OCI-M1 (cell line): ENCODE results near the gene PLXNB3.
"Not testable (repeated sequence)": the region's sequence is repeated elsewhere in the genome, so short reads cannot be mapped to it uniquely, and the experiment has no call there.

ENCODE experiments used
- DNase-seq: peaks from one replicate; lab custom pipeline; 2025; lab: John Stamatoyannopoulos, UW

PLXNB3 gene

GRCh38 chrX:153732401-153732800, 31.6 kb upstream of the PLXNB3 start:
- no peak for DNase-seq

DNA sequence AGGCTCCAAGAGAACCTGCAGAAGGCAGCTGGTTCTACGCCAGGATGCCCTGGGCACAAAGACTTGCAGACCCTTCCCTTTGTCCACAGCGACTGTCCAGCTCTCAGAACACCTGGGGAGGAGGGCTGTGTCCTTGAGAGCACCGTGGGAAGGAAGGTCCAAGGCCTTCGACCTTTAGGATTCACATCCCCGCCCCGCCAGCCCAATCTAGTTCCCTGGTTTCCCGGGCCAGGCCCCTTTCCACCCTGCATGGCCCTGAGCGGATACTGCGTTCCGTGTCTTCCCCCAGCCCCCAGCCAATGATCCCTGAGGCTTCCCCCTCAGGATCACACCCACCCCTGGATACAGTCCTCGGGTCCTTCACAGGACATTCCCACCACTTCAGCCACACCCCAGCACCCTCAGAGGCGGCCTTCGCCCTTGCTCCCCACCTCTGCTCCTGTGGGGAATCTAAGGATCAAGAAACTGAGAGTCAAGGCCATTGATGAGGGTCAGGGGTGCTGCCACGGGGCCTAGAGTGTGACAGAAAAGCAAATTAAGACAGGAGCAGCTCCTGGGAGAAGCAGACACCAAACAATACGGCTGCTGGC, 30.3 kb upstream of the PLXNB3 start:
- DNase-seq, result no peak

GRCh38 chrX:153734871-153735270, 29.2 kb upstream of the PLXNB3 start:
- no peak for DNase-seq

DNA sequence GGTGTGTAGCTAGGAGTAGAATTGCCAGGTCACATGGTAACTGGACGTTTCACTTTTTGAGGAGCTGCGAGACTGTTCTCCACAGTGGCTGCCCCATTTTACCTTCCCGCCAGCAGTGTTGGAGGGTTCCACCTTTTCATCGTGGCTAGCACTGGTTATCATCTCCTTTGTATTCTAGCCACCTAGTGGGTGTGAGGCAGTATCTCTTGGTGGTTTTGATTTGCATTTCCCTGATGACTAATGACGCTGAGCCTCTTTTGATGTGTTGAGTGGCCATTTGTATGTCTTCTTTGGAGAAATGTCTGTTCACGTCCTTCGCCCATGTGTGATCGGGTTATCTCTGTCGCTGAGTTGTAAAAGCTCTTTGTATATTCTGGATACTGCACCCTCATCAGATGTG, 28.8 kb upstream of the PLXNB3 start:
- peak; percentile 3 for DNase-seq

DNA sequence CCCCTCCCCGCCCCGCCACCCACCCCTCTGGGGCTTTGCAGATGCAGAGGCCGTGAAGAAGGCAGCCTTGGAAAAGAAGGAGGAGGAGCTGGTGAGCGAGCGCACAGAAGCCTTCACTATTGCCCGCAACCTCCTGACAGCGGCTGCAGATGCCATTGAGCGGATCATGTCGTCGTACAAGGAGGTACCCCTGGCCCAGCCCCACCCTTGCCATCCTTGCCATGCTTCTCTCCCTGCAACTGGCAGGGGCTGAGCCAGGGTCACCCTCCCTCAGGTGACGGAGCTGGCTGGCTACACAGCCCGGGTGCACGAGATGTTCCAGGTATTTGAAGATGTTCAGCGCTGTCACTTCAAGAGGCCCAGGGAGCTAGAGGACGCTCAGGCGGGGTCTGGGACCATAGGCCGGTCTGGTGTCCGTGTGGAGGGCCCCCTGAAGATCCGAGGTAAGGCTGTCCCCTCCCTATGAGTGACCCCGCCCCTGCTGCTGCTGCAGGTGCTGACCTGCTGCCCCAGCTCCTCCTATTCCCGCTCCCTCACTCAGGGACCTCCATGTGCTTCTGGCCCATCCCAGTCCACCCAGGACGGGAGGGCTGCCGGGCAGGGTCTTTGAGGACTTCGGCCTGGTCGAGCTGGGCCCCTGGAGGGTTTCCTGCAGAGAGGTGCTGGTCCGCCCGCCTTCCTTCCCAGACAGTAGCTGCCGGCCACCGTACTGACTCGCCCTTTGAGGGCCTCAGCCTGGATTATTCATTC, 27.8 kb upstream of the PLXNB3 start:
- DNase-seq, result no peak

DNA sequence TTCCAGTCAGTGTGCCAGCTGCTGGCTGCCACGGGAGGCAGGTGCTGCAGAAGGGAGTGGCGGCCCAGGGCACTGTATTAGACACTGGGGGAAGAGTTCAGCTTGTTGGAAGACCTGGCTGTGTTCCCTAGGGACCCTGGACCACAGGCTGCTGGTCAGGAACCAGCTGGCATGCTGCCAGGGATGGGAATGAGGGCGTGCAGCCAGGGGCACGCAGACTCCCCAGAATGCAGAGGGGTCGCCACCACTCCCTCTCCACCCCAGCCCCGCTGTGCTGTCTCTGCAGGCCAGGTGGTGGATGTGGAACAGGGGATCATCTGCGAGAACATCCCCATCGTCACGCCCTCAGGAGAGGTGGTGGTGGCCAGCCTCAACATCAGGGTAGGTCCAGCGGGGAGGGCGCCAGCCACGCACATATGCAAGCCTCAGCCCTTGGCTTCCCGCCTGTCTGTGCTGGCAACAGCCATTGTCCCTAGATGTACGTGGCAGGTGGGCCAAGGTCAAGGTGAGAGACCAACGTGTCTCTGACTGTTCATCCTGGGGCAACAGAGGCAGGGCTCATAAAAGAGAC, 27.1 kb upstream of the PLXNB3 start:
- no peak for DNase-seq

DNA sequence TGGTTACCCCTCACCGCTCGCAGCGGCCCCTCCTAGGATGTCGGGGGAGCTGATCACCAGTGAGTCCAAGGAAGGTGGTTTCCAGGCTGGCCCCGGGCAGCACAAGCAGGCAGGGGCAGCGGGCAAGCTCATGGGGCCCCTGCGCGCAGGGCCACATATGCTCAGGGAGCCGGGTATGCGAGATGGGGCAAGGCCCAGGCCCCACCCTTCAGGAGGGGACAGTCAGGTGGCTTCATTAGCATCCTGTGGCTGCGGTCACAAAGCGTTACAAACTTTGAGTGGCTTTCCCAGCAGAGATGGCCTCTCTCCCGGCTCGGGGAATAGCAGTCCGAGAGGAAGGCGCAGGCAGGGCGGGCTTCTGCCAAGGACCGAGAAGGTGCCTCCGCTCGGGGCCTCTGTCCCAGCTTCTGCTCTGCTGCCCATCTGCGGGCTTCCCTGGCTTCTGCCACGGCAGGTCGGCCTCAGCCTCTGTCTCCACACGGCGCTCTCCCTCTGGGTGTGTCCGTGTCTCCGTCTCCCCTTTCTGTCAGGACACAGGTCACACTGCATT, 25.9 kb upstream of the PLXNB3 start:
- DNase-seq, result no peak

DNA sequence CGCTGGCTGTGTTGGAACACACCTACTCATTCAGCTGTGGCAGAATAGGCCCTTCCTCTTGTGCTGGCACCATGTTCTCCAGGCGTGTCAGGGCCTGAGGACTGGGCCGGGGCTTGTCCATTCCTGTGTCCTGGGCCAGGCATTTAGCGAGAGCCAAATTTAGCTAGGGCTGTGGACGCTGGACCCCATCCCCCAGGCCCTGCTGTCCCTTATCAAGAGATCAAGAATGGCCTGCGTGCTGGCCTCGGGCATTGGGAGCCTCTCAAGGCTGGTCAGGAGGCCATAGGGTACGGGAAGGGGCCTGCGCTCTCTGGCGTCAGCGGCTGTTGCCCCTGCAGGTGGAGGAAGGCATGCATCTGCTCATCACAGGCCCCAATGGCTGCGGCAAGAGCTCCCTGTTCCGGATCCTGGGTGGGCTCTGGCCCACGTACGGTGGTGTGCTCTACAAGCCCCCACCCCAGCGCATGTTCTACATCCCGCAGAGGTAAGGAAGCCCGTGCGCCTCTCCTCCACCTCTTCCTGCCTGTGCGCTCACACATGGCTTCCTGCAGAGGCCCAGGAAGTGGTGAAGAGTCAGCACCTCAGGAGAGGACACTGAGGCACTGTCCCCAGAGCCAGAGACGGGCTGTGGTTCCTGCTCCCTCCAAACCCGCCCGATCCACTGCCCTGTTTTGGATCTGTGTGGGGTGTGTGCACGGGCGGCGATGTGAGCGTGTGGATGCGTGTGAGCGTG, 24.1 kb upstream of the PLXNB3 start:
- no peak for DNase-seq

- DNase-seq, result no peak
Observed at GRCh38 chrX:153740631-153741222, 23.3 kb upstream of the PLXNB3 start.

DNA sequence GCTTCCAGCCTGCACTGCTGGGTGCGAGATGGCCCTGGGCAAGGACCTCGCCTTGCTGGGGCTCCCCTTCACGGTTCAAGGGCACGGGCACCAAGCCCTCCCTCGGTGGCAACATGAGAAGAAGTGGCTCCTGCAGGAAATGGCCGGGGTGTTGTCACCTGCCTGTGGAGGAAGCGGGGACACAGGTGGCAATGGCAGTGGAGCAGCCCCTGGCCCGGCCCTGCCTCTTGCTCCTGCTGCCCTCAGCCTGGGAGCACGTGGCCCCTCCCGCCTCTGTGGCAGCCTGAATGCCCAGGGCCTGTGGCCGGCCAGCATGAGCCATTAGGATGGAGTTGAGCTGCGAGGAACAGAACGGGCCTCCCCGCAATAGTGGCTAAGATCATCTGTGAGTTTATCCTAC, 22.6 kb upstream of the PLXNB3 start:
- DNase-seq, result no peak

DNA sequence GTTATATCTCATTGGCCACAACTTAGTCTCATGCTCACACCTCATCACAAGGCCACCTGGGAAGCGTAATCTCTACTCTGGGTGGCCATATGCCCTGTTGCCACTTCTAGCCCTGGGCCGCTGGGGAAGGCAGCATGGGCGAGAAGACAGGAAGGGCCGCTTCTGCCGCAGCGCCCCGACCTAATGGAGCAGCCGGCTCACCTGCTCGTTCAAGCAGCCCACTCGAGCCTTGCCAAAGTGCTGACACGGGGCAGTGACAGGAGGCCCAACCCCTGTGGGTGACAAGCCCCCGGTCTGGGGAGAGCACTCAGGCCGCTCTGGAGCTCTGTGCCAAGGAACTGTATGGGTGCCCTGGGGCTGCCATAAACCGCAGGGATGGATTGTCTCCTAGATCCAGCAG, 21.9 kb upstream of the PLXNB3 start:
- DNase-seq, result not testable (repeated sequence)

DNA sequence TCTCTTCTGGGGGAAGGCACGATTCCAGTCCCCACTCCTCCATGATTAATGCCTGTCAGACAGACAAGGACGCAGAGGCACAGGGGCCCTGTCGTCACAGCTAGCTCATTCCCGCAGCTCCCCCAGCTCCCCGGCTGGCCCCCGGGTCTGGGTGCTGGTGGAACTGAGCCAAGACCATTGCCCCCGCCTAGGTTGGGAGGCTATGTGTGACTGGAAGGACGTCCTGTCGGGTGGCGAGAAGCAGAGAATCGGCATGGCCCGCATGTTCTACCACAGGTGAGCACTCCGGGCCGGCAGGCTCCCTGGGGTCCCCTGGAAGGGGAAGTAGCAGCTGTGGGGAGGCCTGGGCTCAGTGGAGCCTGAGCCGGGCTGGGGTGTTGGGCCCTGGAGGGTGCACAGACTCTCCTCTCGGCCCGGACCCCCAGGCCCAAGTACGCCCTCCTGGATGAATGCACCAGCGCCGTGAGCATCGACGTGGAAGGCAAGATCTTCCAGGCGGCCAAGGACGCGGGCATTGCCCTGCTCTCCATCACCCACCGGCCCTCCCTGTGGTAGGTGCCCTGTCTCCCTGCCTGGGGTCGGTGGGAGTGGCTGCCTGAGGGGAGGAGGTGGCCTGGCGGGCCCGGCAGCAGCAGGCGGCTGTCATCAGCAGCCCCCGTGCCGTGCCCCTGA, 21.1 kb upstream of the PLXNB3 start:
- DNase-seq, result not testable (repeated sequence)

DNA sequence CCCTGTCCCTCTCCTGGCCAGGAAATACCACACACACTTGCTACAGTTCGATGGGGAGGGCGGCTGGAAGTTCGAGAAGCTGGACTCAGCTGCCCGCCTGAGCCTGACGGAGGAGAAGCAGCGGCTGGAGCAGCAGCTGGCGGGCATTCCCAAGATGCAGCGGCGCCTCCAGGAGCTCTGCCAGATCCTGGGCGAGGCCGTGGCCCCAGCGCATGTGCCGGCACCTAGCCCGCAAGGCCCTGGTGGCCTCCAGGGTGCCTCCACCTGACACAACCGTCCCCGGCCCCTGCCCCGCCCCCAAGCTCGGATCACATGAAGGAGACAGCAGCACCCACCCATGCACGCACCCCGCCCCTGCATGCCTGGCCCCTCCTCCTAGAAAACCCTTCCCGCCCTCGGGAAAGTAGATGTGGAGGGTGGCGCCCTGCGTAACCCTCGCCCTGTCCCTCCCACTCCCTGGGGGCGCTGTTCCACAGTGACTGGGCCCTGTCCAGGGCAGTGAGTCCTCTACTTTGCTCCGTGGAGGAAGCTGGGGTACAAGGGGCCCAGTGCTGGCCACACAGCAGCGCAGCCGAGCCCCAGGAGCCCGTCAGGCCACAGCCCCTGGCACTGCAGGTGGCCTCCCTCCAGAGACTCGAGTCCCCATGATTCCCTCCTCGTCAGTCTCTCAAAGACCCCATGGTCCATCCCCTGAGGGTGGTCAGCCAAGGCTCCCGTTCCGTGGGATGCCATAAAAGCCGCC, 20.4 kb upstream of the PLXNB3 start:
- not testable (repeated sequence) for DNase-seq

GRCh38 chrX:153744210-153745066, 19.6 kb upstream of the PLXNB3 start:
- DNase-seq, result no peak

GRCh38 chrX:153745067-153745433, 19.0 kb upstream of the PLXNB3 start:
- not testable (repeated sequence) for DNase-seq

DNA sequence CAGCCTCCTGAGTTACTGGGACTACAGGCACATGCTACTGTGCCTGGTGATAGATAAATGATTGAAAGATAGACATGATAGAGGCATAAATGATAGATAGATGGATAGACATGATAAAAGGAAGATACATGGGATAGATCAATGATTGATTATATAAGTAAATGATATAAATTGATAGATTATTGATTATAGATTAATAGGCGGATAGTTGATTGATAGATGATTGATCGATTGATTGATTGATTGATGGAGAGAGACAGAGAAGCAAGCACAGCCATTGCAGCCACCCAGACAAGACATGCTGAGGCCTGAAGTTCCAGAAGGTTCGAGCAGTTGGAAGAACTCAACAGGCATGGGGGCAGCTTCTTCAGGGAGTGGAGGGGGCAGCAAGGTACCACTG, 17.7 kb upstream of the PLXNB3 start:
- no peak for DNase-seq

DNA sequence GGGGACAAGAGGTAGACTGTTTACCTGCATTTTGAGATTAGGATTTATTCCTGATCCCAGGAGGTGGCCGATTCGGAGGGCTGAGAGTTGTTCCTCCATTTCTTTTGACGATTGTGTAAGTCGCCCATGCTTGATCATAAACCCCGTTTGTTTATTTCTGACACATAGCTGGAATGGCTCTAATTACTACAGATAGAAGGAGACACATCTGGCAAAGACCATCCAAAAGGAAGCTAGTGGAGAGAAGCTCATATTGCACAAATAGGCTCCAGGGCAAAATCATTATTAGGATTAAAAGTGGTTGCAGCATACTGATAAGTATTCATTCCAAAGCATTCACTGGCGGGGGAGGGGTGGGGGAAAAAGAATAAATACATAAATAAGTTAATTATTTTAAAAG, 17.1 kb upstream of the PLXNB3 start:
- DNase-seq, result not testable (repeated sequence)

DNA sequence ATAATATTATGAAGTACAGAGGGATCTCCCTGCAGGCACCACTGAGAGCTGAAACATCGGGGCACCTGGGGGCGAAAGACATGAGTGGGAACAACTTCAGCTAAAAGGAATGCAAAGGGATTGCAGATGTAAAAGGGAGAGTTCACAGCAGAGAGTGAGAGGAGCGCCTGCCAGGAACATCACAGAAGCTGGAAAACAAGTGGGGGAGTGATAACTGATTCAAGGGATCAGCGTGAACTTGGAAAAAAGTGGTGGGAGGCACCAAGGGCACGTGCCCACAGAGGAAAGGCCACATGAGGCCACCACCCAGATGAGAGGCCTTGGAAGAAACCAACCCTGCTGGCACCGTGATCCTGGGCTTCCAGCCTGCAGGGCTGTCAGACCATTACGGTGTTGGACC, 15.0 kb upstream of the PLXNB3 start:
- not testable (repeated sequence) for DNase-seq

DNA sequence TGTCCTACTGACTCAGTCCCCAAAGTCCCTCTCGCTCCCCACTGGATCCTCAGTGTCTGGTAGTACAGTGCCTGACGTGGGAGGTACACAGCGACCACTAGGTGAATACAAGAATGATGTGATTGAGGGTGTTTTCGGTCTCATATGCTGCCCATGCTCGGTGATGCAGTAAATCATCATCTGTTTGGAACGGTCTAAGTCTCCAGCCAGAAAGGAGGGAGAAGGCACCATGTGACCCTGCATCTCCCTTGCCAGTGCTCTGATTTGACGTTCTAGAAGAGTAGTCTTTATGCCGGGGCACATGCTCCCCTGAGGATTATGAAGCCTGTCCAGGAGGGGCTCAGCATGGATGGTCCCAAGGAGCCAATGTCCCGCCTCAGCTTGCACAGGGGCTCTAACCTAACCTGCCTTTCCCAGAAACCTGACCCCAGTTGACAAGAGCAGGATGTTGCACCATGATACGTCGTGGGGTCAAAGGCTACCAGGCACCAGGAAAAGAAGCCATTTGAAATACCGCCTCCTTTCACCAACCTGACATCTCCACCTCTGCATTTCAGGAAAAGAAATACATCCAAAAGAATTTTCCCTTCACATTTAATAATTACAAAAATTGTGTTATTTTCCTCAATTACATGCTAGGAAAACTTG, 13.8 kb upstream of the PLXNB3 start:
- DNase-seq, result no peak
